Gastrocnemius medialis (tissue), 4 donors: Measurements from ENCODE around the gene AFAP1.

Experiments
- POLR2A ChIP-seq, 2 donors: fragments of 450-650 bp; IDR thresholded peaks; one replicate each; pipeline ENCODE4 v1.6.1; 2017; ENCODE audit warnings: antibody characterized with exemption in 2 of 2, mild to moderate bottlenecking in 2 of 2, moderate library complexity in 2 of 2
- TF ChIP-seq, protein P1 (sequence below), 5 experiments: fragments of 450-650 bp in 3 of 5; fragments of 200-600 bp in 2 of 5; sonication (generic) in 2 of 5; IDR thresholded peaks in 4 of 5; conservative IDR thresholded peaks in 1 of 5; 1 replicate in 4 of 5; 2 replicates in 1 of 5; pipeline ENCODE4 v1.5.1; 2016 to 2019; ENCODE audit warnings: antibody characterized with exemption in 5 of 5, mild to moderate bottlenecking in 3 of 5, moderate library complexity in 3 of 5

GRCh38 chr4:7885216-7886006 is 54.2 kb downstream of the AFAP1 start:
- TF ChIP-seq, protein P1, sequence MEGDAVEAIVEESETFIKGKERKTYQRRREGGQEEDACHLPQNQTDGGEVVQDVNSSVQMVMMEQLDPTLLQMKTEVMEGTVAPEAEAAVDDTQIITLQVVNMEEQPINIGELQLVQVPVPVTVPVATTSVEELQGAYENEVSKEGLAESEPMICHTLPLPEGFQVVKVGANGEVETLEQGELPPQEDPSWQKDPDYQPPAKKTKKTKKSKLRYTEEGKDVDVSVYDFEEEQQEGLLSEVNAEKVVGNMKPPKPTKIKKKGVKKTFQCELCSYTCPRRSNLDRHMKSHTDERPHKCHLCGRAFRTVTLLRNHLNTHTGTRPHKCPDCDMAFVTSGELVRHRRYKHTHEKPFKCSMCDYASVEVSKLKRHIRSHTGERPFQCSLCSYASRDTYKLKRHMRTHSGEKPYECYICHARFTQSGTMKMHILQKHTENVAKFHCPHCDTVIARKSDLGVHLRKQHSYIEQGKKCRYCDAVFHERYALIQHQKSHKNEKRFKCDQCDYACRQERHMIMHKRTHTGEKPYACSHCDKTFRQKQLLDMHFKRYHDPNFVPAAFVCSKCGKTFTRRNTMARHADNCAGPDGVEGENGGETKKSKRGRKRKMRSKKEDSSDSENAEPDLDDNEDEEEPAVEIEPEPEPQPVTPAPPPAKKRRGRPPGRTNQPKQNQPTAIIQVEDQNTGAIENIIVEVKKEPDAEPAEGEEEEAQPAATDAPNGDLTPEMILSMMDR (IDR thresholded peaks at IDR 0.05 in 4 of 5, conservative IDR thresholded peaks at IDR 0.05 in 1 of 5), result no peak
- no peak for TF ChIP-seq POLR2A (IDR thresholded peaks at IDR 0.05)
